Measurements from ENCODE around the gene CYP4F12.

Gene CYP4F12

GRCh38 chr19:15680478-15681322, 7.8 kb downstream of the CYP4F12 start:
- no peak for TF ChIP-seq CTCF (conservative IDR thresholded peaks at IDR 0.05; ENCODE audit: low read length)
- no peak overlapping the region for H3K4me3 ChIP-seq (ENCODE audit: low read length)
- no peak for DNase-seq (ENCODE audit: low read depth)

- DNase-seq (ENCODE audit: low read depth): no peak
- no peak for TF ChIP-seq CTCF (conservative IDR thresholded peaks at IDR 0.05; ENCODE audit: low read length)
These were observed 10.5 kb downstream of the CYP4F12 start for GRCh38 chr19:15683411-15683810.

GRCh38 chr19:15684828-15685227, 11.9 kb downstream of the CYP4F12 start:
- H3K4me3 ChIP-seq (ENCODE audit: low read length): no peak overlapping the region
- TF ChIP-seq CTCF (conservative IDR thresholded peaks at IDR 0.05; ENCODE audit: low read length): no peak
- no peak for DNase-seq (ENCODE audit: low read depth)

More at GRCh38 chr19:15683411-15683810, 10.5 kb downstream of the CYP4F12 start:
- no peak overlapping the region for H3K4me3 ChIP-seq (ENCODE audit: low read length)

- H3K4me3 ChIP-seq (ENCODE audit: low read length): no peak overlapping the region
- no peak for DNase-seq (ENCODE audit: low read depth)
- TF ChIP-seq CTCF (conservative IDR thresholded peaks at IDR 0.05; ENCODE audit: low read length): no peak
These were observed 23.8 kb downstream of the CYP4F12 start for GRCh38 chr19:15696654-15697194.

- DNase-seq (ENCODE audit: low read depth): no peak
- no peak overlapping the region for H3K4me3 ChIP-seq (ENCODE audit: low read length)
- TF ChIP-seq CTCF (conservative IDR thresholded peaks at IDR 0.05; ENCODE audit: low read length): no peak
These were observed 29.1 kb downstream of the CYP4F12 start for GRCh38 chr19:15701757-15702533.

GRCh38 chr19:15702534-15702930, 29.6 kb downstream of the CYP4F12 start:
- no peak for TF ChIP-seq CTCF (conservative IDR thresholded peaks at IDR 0.05; ENCODE audit: low read length)
- no peak overlapping the region for H3K4me3 ChIP-seq (ENCODE audit: low read length)
- DNase-seq (ENCODE audit: low read depth): peak; percentile 57

Data from AG10803 (cell line).